Heart right ventricle (tissue), 16 donors: ENCODE results near the gene TIGD4. TPM values are rescaled to one million over a fixed set of nuclear protein-coding genes. Genes with fewer than 3 reads are reported as not detected.

Experiments
- ATAC-seq, 8 donors: fragments of 200-7000 bp; cut with Tn5 transposase; one replicate each; pipeline ENCODE4 v1.9.1; 2020; ENCODE audit warnings: mild to moderate bottlenecking in 8 of 8, moderate library complexity in 8 of 8, moderate number of reproducible peaks in 1 of 8
- DNase-seq, 2 donors: peaks; one replicate each; pipeline ENCODE4 v3.0.0-alpha.2; 2020
- H3K27ac ChIP-seq, 10 donors: fragments of 200-600 bp; sonication (generic) in 2 of 10; one replicate each; pipeline versions ENCODE4 v1.5.0 to v1.8.0; 2020 to 2022; ENCODE audit warnings: mild to moderate bottlenecking in 3 of 10
- H3K27me3 ChIP-seq, 7 donors: fragments of 200-600 bp; one replicate each; pipeline ENCODE4 v1.8.0; 2021 to 2022; ENCODE audit warnings: mild to moderate bottlenecking in 2 of 7
- H3K36me3 ChIP-seq, 9 donors: fragments of 200-600 bp; sonication (generic) in 1 of 9; one replicate each; pipeline versions ENCODE4 v1.5.0 to v1.8.0; 2020 to 2022; ENCODE audit warnings: mild to moderate bottlenecking in 2 of 9
- H3K4me1 ChIP-seq, 9 donors: fragments of 200-600 bp; sonication (generic) in 1 of 9; one replicate each; pipeline versions ENCODE4 v1.5.0 to v1.8.0; 2020 to 2022; ENCODE audit warnings: mild to moderate bottlenecking in 4 of 9
- H3K4me3 ChIP-seq, 10 donors: fragments of 200-600 bp; sonication (generic) in 2 of 10; one replicate each; pipeline versions ENCODE4 v1.5.0 to v1.8.0; 2020 to 2022; ENCODE audit warnings: mild to moderate bottlenecking in 7 of 10, moderate library complexity in 2 of 10
- H3K9me3 ChIP-seq, 11 donors: fragments of 200-600 bp in 10 of 11; sonication (generic) in 2 of 11; one replicate each; pipeline versions ENCODE4 v1.5.0 to v1.8.0; 2013 to 2022; ENCODE audit warnings: mild to moderate bottlenecking in 2 of 11, control low read depth in 1 of 11, moderate library complexity in 1 of 11
- WGBS, 2 donors: extraction: QIAGEN DNeasy Blood & Tissue Kit; methylation state at CpG; one replicate each; pipeline ENCODE4 v1.1.7; 2013; ENCODE audit warnings: inconsistent platforms in 1 of 2; 5-methylcytosine and 5-hydroxymethylcytosine counted together
- intact Hi-C, 10 donors: fragments of 100-400 bp; cut with DNase I; formaldehyde crosslinking; loops; one replicate each; pipeline versions ENCODE4 v1.11.1 to v1.14.2; 2022
- polyA plus RNA-seq, 2 donors: library from polyadenylated mRNA; stranded (reverse); fragments of 200-250 nt; gene quantifications; one replicate each; pipeline ENCODE4 v1.2.3, GENCODE V29; 2013
- total RNA-seq, 10 donors: library from RNA; stranded (reverse); fragmentation: NEBNext Ultra II Directional in 3 of 10; extraction: Animal tissue kit (Norgen Biotek cat#: 25700) in 3 of 10; gene quantifications; one replicate each; pipeline versions ENCODE4 v1.2.1 to v1.2.4, GENCODE V29; 2021 to 2023
- TF ChIP-seq, protein P1 (sequence below), 9 donors: fragments of 200-600 bp; sonication (generic) in 2 of 9; IDR thresholded peaks; one replicate each; pipeline versions ENCODE4 v1.5.0 to v1.8.0; 2021 to 2022; ENCODE audit warnings: antibody characterized with exemption in 9 of 9, mild to moderate bottlenecking in 5 of 9, moderate library complexity in 1 of 9
- donor health status: Arrhythmogenic right ventricular cardiomyopathy.
- donor health status: ischemic (EF 13 %, LVEDD 7.1; RV severe dilation, severe dysfunction).
- donor health status: healthy with polysubstance abuse.
- donor health status: DM: no; HTN: yes; CAD: no.
- donor health status: DM: no; HTN: no; CAD: no.
- donor health status: ischemic (EF 25% LVEDD 6.9; RV normal size, moderate dysfunction).
- donor health status: ischemic (EF 25% LVEDD 5.7; RV mildly dilated, moderate dysfunction).
- donor health status: healthy.
- donor health status: DM: yes; HTN: yes; CAD: no.
- donor health status: Ischemic cardiomyopathy.
- donor health status: ischemic (EF 35%, LVEDD 5.7; RV mildly dilated, moderate dysfunction).
- donor health status: nonischemic (EF 11% LVEDD 7.7; RV severe dilation, severe dysfunction).
- donor health status: DM: yes; HTN: yes; CAD: no.
- donor health status: PGD.
- donor health status: ischemic (EF 29% LVEDD 5.4; RV normal size, mild dysfunction).
- donor health status: nonischemic (EF 23%, LVEDD 6.1; RV moderate dilation, normal function).

Gene TIGD4
- total and polyA plus RNA-seq, 12 donors: 0.12 to 0.44 (median 0.19) TPM

DNA sequence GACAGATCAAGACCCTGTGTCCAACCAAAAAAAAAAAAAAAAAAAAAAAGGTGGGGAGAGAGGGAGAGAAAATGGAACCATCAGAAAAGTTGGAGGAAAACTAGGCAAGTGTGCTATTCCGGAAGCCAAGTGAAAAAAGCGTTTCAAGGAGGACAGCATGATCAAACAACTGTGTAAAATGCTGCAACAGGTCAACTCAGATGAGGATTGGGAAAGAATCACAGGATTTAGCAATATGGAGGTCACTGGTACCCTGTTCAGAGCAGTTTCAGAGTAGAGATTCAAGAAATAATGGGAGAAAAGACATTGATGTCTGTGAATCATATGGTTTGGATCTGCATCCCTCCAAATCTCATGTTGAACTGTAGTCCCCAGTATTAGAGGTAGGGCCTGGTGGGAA lies 47.5 kb downstream of the TIGD4 start:
- no peak for ATAC-seq
- intact Hi-C loops: loop anchor here in 6 of 10 donors (5.0 to 10.0 kb wide), 5 partner anchors 85 to 230 kb away; no protein-coding TSS in a partner anchor

DNA sequence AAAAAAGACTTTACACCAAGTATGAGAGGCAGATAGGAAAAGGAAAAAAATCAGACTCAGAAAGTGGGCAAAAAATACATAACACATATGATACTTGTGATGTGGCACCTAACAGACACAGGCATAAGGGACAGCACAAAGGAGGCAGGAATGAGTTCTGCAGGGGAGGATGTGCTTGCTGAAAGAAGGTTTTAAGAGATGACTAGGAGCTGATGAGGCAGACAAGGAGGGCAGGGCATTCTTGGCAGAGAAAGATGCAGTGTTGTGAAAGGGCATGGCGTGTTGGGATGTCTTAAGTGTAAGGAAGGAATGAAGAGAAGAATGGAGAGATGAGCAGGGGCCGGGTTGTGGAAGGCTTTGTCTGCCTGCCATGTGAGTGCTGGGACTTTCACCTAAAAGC lies 50.1 kb downstream of the TIGD4 start:
- TF ChIP-seq, protein P1, sequence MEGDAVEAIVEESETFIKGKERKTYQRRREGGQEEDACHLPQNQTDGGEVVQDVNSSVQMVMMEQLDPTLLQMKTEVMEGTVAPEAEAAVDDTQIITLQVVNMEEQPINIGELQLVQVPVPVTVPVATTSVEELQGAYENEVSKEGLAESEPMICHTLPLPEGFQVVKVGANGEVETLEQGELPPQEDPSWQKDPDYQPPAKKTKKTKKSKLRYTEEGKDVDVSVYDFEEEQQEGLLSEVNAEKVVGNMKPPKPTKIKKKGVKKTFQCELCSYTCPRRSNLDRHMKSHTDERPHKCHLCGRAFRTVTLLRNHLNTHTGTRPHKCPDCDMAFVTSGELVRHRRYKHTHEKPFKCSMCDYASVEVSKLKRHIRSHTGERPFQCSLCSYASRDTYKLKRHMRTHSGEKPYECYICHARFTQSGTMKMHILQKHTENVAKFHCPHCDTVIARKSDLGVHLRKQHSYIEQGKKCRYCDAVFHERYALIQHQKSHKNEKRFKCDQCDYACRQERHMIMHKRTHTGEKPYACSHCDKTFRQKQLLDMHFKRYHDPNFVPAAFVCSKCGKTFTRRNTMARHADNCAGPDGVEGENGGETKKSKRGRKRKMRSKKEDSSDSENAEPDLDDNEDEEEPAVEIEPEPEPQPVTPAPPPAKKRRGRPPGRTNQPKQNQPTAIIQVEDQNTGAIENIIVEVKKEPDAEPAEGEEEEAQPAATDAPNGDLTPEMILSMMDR (IDR thresholded peaks at IDR 0.05): no peak
- ATAC-seq: no peak

More for the DNA sequence above, 47.5 kb downstream of the TIGD4 start:
- Histone ChIP-seq H3K4me3 (no peak overlapping the region), H3K9me3 (no peaks in the 10 kb centered on the region), H3K4me1 (peaks cover 0 to 3% (median 0%) of the 10 kb centered on the region in 9 donors), H3K27me3 (no peaks in the 10 kb centered on the region), H3K27ac (no peak overlapping the region), H3K36me3 (no peaks in the 10 kb centered on the region)
- 90 to 93% methylated on average over 2 of the region's 2 CpGs for WGBS, 2 donors
- DNase-seq: no peak
- TF ChIP-seq, protein P1 (IDR thresholded peaks at IDR 0.05): no peak

GRCh38 chr4:152728343-152728742 lies 51.2 kb downstream of the TIGD4 start:
- H3K27me3 ChIP-seq: no peaks in the 10 kb centered on the region
- TF ChIP-seq, protein P1 (IDR thresholded peaks at IDR 0.05): no peak
- H3K9me3 ChIP-seq: no peaks in the 10 kb centered on the region
- H3K4me1 ChIP-seq: peaks cover 0 to 3% (median 0%) of the 10 kb centered on the region in 9 donors
- H3K4me3 ChIP-seq: no peak overlapping the region
- ATAC-seq (no peak), DNase-seq (no peak)
- WGBS, 2 donors: 92 to 95% methylated on average over 1 of the region's 1 CpG
- intact Hi-C loops: no loop called here
- no peak overlapping the region for H3K27ac ChIP-seq
- no peaks in the 10 kb centered on the region for H3K36me3 ChIP-seq

More for the DNA sequence above, 50.1 kb downstream of the TIGD4 start:
- Histone ChIP-seq H3K27ac (no peak overlapping the region), H3K4me1 (peaks cover 0 to 3% (median 0%) of the 10 kb centered on the region in 9 donors), H3K36me3 (no peaks in the 10 kb centered on the region), H3K27me3 (no peaks in the 10 kb centered on the region), H3K4me3 (no peak overlapping the region), H3K9me3 (no peaks in the 10 kb centered on the region)
- 42% methylated on average over 2 of the region's 2 CpGs for WGBS, 2 donors
- intact Hi-C loops: no loop called here
- no peak for DNase-seq

DNA sequence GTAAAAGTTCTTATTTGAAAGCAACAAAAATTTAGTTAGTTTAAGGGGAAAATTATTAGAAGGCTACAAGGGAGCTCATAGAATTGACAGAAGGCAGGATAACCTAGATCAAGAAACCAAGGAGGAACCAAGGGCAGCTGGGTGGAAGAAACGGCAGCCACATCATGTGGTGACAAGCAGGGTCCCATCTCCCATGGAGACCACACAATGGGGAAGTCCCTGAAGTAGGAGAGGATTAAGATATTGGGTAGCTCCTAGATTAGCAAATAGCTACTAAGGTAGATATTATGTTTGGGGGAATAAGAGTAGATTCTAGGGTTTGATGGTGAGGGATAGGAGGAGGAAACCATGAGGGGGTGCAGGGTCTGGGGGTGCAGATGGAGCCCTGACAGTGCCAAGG lies 51.7 kb downstream of the TIGD4 start:
- peaks cover 0 to 3% (median 0%) of the 10 kb centered on the region in 9 donors for H3K4me1 ChIP-seq
- DNase-seq (no peak), ATAC-seq (no peak)
- WGBS, 2 donors: 59% methylated on average over 1 of the region's 1 CpG
- intact Hi-C loops: no loop called here
- TF ChIP-seq, protein P1 (IDR thresholded peaks at IDR 0.05): no peak
- H3K27me3 ChIP-seq: no peaks in the 10 kb centered on the region
- no peaks in the 10 kb centered on the region for H3K9me3 ChIP-seq
- no peak overlapping the region for H3K4me3 ChIP-seq
- H3K36me3 ChIP-seq: no peaks in the 10 kb centered on the region
- no peak overlapping the region for H3K27ac ChIP-seq
